Lower leg skin (tissue), 3 donors: ENCODE data around the gene FBN1.

ENCODE experiments used
- POLR2A ChIP-seq, 2 donors: fragments of 450-650 bp; IDR thresholded peaks; one replicate each; pipeline ENCODE4 v1.6.1; 2016 to 2017; ENCODE audit warnings: antibody characterized with exemption in 2 of 2, mild to moderate bottlenecking in 1 of 2, moderate library complexity in 1 of 2
- TF ChIP-seq, protein P1 (sequence below), 3 donors: fragments of 450-650 bp; IDR thresholded peaks; one replicate each; pipeline ENCODE4 v1.5.1; 2016; ENCODE audit warnings: antibody characterized with exemption in 3 of 3, mild to moderate bottlenecking in 3 of 3, moderate library complexity in 2 of 3

DNA sequence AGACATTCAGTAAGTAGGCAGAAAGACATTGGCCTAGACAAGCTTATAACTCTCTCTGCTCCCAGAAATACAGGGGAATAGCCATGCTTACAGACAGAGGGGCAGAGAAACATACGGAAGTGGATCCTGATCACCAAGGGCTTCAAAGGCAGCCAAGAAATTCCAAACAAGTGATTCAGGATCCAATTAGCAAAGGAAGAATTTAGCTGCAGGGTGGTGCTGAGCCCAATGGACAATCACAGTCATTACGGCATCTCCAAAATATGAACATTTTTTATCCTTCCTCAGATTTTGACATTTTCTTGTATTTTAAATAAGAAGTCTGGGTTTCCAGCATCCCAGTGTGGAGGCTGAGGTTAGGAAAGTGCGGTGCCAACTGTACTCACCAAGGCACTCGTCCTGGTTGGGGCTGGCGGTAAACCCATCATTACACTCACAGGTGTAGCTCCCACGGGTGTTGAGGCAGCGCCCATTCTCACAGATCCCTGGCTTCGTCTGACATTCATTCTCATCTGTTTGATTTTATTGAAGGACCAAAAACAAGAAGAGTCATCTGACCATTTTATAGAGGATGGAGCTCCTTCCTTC lies 217.5 kb downstream of the FBN1 start:
- TF ChIP-seq, protein P1, sequence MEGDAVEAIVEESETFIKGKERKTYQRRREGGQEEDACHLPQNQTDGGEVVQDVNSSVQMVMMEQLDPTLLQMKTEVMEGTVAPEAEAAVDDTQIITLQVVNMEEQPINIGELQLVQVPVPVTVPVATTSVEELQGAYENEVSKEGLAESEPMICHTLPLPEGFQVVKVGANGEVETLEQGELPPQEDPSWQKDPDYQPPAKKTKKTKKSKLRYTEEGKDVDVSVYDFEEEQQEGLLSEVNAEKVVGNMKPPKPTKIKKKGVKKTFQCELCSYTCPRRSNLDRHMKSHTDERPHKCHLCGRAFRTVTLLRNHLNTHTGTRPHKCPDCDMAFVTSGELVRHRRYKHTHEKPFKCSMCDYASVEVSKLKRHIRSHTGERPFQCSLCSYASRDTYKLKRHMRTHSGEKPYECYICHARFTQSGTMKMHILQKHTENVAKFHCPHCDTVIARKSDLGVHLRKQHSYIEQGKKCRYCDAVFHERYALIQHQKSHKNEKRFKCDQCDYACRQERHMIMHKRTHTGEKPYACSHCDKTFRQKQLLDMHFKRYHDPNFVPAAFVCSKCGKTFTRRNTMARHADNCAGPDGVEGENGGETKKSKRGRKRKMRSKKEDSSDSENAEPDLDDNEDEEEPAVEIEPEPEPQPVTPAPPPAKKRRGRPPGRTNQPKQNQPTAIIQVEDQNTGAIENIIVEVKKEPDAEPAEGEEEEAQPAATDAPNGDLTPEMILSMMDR (IDR thresholded peaks at IDR 0.05): no peak
- no peak for TF ChIP-seq POLR2A (IDR thresholded peaks at IDR 0.05)
